Measurements from ENCODE around the gene F5.
A peak's percentile ranks its signal among the peaks of the same experiment; 100 is the strongest.

Gene F5

GRCh38 chr1:169486281-169487051 lies 99.8 kb downstream of the F5 start:
- no peak for TF ChIP-seq CTCF (conservative IDR thresholded peaks at IDR 0.05; ENCODE audit: control insufficient read depth, insufficient read depth, low read depth, low read length)
- H3K4me3 ChIP-seq (ENCODE audit: control insufficient read depth, low read depth, low read length) = peak overlapping the region; percentile 43
- DNase-seq (ENCODE audit: low read depth) = peak; percentile 76

- peak; percentile 99 for DNase-seq (ENCODE audit: low read depth)
- peak within 1 kb of the TSS; percentile 69 for H3K4me3 ChIP-seq (ENCODE audit: control insufficient read depth, low read depth, low read length)
- TF ChIP-seq CTCF (conservative IDR thresholded peaks at IDR 0.05; ENCODE audit: control insufficient read depth, insufficient read depth, low read depth, low read length) = peak; percentile 26
Measured at GRCh38 chr1:169485431-169486280, 100.6 kb downstream of the F5 start, which contains the start of gene SLC19A2. Gene SLC19A2 (minus strand): TSS chr1:169485944. CDS start chr1:169485766, 178 bp downstream.

- peak; percentile 79 for DNase-seq (ENCODE audit: low read depth)
- no peak for TF ChIP-seq CTCF (conservative IDR thresholded peaks at IDR 0.05; ENCODE audit: control insufficient read depth, insufficient read depth, low read depth, low read length)
- H3K4me3 ChIP-seq (ENCODE audit: control insufficient read depth, low read depth, low read length) = peak overlapping the region; percentile 69
Measured at GRCh38 chr1:169484683-169485430, 101.4 kb downstream of the F5 start.

- no peak for TF ChIP-seq CTCF (conservative IDR thresholded peaks at IDR 0.05; ENCODE audit: control insufficient read depth, insufficient read depth, low read depth, low read length)
- peak overlapping the region; percentile 69 for H3K4me3 ChIP-seq (ENCODE audit: control insufficient read depth, low read depth, low read length)
- peak; percentile 43 for DNase-seq (ENCODE audit: low read depth)
Measured at GRCh38 chr1:169484101-169484500, 102.2 kb downstream of the F5 start.

GRCh38 chr1:169483500-169483966 lies 102.7 kb downstream of the F5 start:
- peak; percentile 91 for DNase-seq (ENCODE audit: low read depth)
- no peak for TF ChIP-seq CTCF (conservative IDR thresholded peaks at IDR 0.05; ENCODE audit: control insufficient read depth, insufficient read depth, low read depth, low read length)
- H3K4me3 ChIP-seq (ENCODE audit: control insufficient read depth, low read depth, low read length) = peak overlapping the region; percentile 69
